GM12878 (cell line): ENCODE measurements around the gene ECM2.

Experiments
- BHLHE40 ChIP-seq, 2 experiments: fragments of 450-650 bp in 1 of 2; IDR thresholded peaks; 2 replicates each; pipeline ENCODE4 v1.6.1; 2011 to 2017; ENCODE audit warnings: low read depth in 2 of 2, borderline replicate concordance in 1 of 2, improper control_type of control experiment in 1 of 2, low read length in 1 of 2, mild to moderate bottlenecking in 1 of 2
- CTCF ChIP-seq, 3 experiments: IDR thresholded peaks in 2 of 3; conservative IDR thresholded peaks in 1 of 3; 2 replicates each; pipeline ENCODE4 v1.5.1; 2011; ENCODE audit warnings: low read depth in 3 of 3, low read length in 3 of 3, mild to moderate bottlenecking in 3 of 3, control low read depth in 2 of 3, moderate library complexity in 2 of 3, inconsistent platforms in 1 of 3, mixed read lengths in 1 of 3; ENCODE audit not compliant: control insufficient read depth in 2 of 3, insufficient read depth in 1 of 3; ENCODE audit errors: extremely low read depth in 1 of 3
- EGR1 ChIP-seq, 2 experiments: IDR thresholded peaks; 1 replicate in 1 of 2; 2 replicates in 1 of 2; pipeline ENCODE4 v1.6.1; 2011 to 2012; ENCODE audit warnings: low read depth in 2 of 2, low read length in 2 of 2, borderline replicate concordance in 1 of 2, mild to moderate bottlenecking in 1 of 2, moderate library complexity in 1 of 2
- EP300 ChIP-seq, 2 experiments: fragments of 150-350 bp in 1 of 2; IDR thresholded peaks; 2 replicates each; pipeline ENCODE4 v1.6.1; 2011 to 2012; ENCODE audit warnings: low read depth in 2 of 2, low read length in 2 of 2, borderline replicate concordance in 1 of 2, improper control_type of control experiment in 1 of 2, inconsistent platforms in 1 of 2; ENCODE audit not compliant: control insufficient read depth in 1 of 2
- ESRRA ChIP-seq: IDR thresholded peaks from 2 replicates; pipeline ENCODE4 v1.6.1; 2012; ENCODE audit warnings: mild to moderate bottlenecking, low read length, improper control_type of control experiment
- EZH2 ChIP-seq: IDR thresholded peaks from 2 replicates; pipeline ENCODE4 v1.6.1; 2012; ENCODE audit warnings: low read depth, mild to moderate bottlenecking, control low read depth, inconsistent platforms, low read length, borderline replicate concordance; ENCODE audit not compliant: control insufficient read depth
- JUND ChIP-seq: IDR thresholded peaks from 2 replicates; pipeline ENCODE4 v1.6.1; 2012; ENCODE audit warnings: low read depth, mild to moderate bottlenecking, low read length, improper control_type of control experiment, moderate library complexity
- PAX5 ChIP-seq: IDR thresholded peaks from 2 replicates; pipeline ENCODE4 v1.6.1; 2011; ENCODE audit warnings: low read depth, low read length, borderline replicate concordance
- POLR2A ChIP-seq: IDR thresholded peaks from 2 replicates; pipeline ENCODE4 v1.6.1; 2011; ENCODE audit warnings: low read depth, mild to moderate bottlenecking, low read length
- RBBP5 ChIP-seq: fragments of 200-600 bp; sonication (generic); conservative IDR thresholded peaks from 2 replicates; pipeline ENCODE4 v1.6.1; 2016
- TAF1 ChIP-seq: IDR thresholded peaks from 2 replicates; pipeline ENCODE4 v1.6.1; 2011; ENCODE audit warnings: mild to moderate bottlenecking, low read depth, low read length, borderline replicate concordance
- TCF7 ChIP-seq: IDR thresholded peaks from 2 replicates; pipeline ENCODE4 v1.6.1; 2014; ENCODE audit warnings: antibody characterized with exemption, borderline replicate concordance
- ZNF24 ChIP-seq: fragments of 450-650 bp; IDR thresholded peaks from 2 replicates; pipeline ENCODE4 v1.6.1; 2017; ENCODE audit warnings: antibody characterized with exemption, mild to moderate bottlenecking
- TF ChIP-seq, protein P1 (sequence below): IDR thresholded peaks from 2 replicates; pipeline ENCODE4 v1.6.1; 2012; ENCODE audit warnings: mild to moderate bottlenecking, low read depth, low read length

GRCh38 chr9:92494856-92495255 lies 40.9 kb downstream of the ECM2 start:
- TF ChIP-seq EZH2 (no peak), ESRRA (no peak), TCF7 (no peak), POLR2A (no peak), BHLHE40 (IDR thresholded peaks at IDR 0.05; ENCODE audit: borderline replicate concordance in 1 of 2, low read depth in 2 of 2, low read length in 1 of 2) (no peak), PAX5 (no peak), JUND (no peak), TAF1 (no peak), RBBP5 (no peak), ZNF24 (no peak), EP300 (IDR thresholded peaks at IDR 0.05; ENCODE audit: borderline replicate concordance in 1 of 2, control insufficient read depth in 1 of 2, low read depth in 2 of 2, low read length in 2 of 2) (no peak), CTCF (IDR thresholded peaks at IDR 0.05 in 2 of 3, conservative IDR thresholded peaks at IDR 0.05 in 1 of 3; ENCODE audit: control insufficient read depth in 2 of 3, extremely low read depth in 1 of 3, insufficient read depth in 1 of 3, low read depth in 3 of 3, low read length in 3 of 3) (no peak), EGR1 (IDR thresholded peaks at IDR 0.05; ENCODE audit: borderline replicate concordance in 1 of 2, low read depth in 2 of 2, low read length in 2 of 2) (no peak)
- TF ChIP-seq, protein P1, sequence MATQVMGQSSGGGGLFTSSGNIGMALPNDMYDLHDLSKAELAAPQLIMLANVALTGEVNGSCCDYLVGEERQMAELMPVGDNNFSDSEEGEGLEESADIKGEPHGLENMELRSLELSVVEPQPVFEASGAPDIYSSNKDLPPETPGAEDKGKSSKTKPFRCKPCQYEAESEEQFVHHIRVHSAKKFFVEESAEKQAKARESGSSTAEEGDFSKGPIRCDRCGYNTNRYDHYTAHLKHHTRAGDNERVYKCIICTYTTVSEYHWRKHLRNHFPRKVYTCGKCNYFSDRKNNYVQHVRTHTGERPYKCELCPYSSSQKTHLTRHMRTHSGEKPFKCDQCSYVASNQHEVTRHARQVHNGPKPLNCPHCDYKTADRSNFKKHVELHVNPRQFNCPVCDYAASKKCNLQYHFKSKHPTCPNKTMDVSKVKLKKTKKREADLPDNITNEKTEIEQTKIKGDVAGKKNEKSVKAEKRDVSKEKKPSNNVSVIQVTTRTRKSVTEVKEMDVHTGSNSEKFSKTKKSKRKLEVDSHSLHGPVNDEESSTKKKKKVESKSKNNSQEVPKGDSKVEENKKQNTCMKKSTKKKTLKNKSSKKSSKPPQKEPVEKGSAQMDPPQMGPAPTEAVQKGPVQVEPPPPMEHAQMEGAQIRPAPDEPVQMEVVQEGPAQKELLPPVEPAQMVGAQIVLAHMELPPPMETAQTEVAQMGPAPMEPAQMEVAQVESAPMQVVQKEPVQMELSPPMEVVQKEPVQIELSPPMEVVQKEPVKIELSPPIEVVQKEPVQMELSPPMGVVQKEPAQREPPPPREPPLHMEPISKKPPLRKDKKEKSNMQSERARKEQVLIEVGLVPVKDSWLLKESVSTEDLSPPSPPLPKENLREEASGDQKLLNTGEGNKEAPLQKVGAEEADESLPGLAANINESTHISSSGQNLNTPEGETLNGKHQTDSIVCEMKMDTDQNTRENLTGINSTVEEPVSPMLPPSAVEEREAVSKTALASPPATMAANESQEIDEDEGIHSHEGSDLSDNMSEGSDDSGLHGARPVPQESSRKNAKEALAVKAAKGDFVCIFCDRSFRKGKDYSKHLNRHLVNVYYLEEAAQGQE = no peak
